Tibial nerve (tissue), 4 donors: ENCODE data around the gene PLEKHM1.
"Not testable (repeated sequence)": the region's sequence is repeated elsewhere in the genome, so short reads cannot be mapped to it uniquely, and the experiment has no call there.

Experiments
- CTCF ChIP-seq, 5 experiments: fragments of 200-600 bp in 3 of 5; fragments of 450-650 bp in 2 of 5; sonication (generic) in 3 of 5; IDR thresholded peaks; one replicate each; pipeline ENCODE4 v1.5.1; 2016 to 2019; ENCODE audit warnings: antibody characterized with exemption in 5 of 5, mild to moderate bottlenecking in 3 of 5, moderate library complexity in 2 of 5
- EP300 ChIP-seq, 2 donors: sonication (generic); formaldehyde crosslinking; IDR thresholded peaks; one replicate each; pipeline ENCODE4 v1.6.1; 2017; ENCODE audit warnings: antibody characterized with exemption in 2 of 2, mild to moderate bottlenecking in 1 of 2

GRCh38 chr17:45461524-45462327 is 28.8 kb downstream of the PLEKHM1 start:
- not testable (repeated sequence) for TF ChIP-seq EP300, CTCF (IDR thresholded peaks at IDR 0.05)
